ENCODE data around the gene LIPI. TPM values are rescaled to one million over a fixed set of nuclear protein-coding genes. Genes with fewer than 3 reads are reported as not detected.
"Not testable (repeated sequence)": the region's sequence is repeated elsewhere in the genome, so short reads cannot be mapped to it uniquely, and the experiment has no call there.

The LIPI gene
- total RNA-seq, 1 donor from 2014 or later, result not detected

DNA sequence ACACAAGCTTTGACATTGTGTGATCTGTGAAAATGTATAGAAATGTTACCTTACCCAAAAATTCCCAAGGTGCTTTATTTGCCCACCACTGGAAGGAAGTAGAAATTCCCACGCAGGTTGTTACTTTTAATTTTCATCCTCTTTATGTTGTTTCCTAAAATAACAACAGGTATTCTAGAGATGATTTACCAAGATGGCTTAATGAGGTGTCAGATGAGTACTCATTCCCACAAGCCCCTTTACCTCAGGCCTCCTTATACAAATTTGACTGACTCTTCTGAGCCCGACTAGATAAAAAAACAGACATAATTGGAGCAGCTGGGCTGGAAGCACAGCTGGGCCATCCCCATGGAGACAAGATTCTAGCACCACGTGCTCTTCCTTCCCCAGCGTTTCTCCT is 114.6 kb downstream of the LIPI start:
- no peak overlapping the region for H3K4me3 ChIP-seq (ENCODE audit: low read depth, low read length)
- no peaks in the 10 kb centered on the region for H3K27me3 ChIP-seq (ENCODE audit: control insufficient read depth, insufficient read depth, low read length)
- TF ChIP-seq, protein P1, sequence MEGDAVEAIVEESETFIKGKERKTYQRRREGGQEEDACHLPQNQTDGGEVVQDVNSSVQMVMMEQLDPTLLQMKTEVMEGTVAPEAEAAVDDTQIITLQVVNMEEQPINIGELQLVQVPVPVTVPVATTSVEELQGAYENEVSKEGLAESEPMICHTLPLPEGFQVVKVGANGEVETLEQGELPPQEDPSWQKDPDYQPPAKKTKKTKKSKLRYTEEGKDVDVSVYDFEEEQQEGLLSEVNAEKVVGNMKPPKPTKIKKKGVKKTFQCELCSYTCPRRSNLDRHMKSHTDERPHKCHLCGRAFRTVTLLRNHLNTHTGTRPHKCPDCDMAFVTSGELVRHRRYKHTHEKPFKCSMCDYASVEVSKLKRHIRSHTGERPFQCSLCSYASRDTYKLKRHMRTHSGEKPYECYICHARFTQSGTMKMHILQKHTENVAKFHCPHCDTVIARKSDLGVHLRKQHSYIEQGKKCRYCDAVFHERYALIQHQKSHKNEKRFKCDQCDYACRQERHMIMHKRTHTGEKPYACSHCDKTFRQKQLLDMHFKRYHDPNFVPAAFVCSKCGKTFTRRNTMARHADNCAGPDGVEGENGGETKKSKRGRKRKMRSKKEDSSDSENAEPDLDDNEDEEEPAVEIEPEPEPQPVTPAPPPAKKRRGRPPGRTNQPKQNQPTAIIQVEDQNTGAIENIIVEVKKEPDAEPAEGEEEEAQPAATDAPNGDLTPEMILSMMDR (IDR thresholded peaks at IDR 0.05; ENCODE audit: insufficient read depth, low read length, poor library complexity, severe bottlenecking), result no peak
- no peak for DNase-seq (ENCODE audit: low read depth)
- no peaks in the 10 kb centered on the region for H3K36me3 ChIP-seq (ENCODE audit: control insufficient read depth, insufficient read depth, low read length)

DNA sequence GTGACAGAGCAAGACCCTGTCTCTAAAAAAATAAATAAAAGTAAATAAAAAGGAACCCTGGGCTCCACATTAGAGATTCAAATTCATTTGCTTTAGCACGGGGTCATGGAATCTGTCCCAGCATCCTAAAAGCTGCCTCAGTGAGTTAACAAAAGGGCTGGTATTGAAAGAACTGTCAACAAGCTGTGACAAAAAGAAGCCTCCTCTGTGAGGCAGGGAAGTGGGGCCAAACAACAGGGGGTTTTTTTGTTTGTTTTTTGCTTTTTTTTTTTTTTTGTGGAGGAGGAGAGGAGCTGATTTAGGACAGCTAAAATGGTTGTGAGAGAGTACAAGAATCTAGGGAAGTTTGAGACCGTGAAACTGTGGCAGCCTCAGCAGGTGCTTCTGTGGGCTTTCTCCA is 115.7 kb downstream of the LIPI start:
- no peak for DNase-seq (ENCODE audit: low read depth)
- H3K36me3 ChIP-seq (ENCODE audit: control insufficient read depth, insufficient read depth, low read length), result no peaks in the 10 kb centered on the region

DNA sequence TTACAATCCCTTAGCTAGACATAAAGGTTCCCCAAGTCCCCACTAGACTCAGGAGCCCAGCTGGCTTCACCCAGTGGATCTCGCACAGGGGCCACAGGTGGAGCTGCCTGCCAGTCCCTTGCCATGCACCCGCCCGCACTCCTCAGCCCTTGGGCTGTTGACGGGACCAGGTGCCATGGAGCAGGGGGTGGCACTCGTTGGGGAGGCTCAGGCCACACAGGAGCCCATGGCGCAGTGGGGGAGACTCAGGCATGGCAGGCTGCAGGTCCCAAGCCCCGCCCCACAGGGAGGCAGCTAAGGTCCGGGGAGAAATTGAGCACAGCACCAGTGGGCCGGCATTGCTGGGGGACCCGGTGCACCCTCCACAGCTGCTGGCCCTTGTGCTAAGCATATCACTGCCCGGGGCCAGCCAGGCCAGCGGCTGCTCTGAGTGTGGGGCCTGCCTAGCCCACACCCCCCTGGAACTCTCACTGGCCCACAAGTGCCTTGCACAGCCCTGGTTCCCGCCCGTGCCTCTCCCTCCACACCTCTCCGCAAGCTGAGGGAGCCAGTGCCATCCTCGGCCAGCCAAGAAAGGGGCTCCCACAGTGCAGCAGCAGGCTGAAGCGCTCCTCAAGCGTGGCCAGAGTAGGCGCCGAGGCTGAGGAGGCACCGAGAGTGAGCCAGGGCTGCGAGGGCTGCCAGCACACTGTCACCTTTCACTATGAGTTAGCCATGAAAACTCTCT is 117.8 kb downstream of the LIPI start:
- TF ChIP-seq, protein P1 (IDR thresholded peaks at IDR 0.05; ENCODE audit: insufficient read depth, low read length, poor library complexity, severe bottlenecking), result no peak
- DNase-seq (ENCODE audit: low read depth), result no peak
- Histone ChIP-seq H3K27me3 (ENCODE audit: control insufficient read depth, insufficient read depth, low read length) (no peaks in the 10 kb centered on the region), H3K36me3 (ENCODE audit: control insufficient read depth, insufficient read depth, low read length) (no peaks in the 10 kb centered on the region), H3K4me3 (ENCODE audit: low read depth, low read length) (no peak overlapping the region)

More for the DNA sequence above, 115.7 kb downstream of the LIPI start:
- TF ChIP-seq, protein P1 (IDR thresholded peaks at IDR 0.05; ENCODE audit: insufficient read depth, low read length, poor library complexity, severe bottlenecking), result no peak
- no peaks in the 10 kb centered on the region for H3K27me3 ChIP-seq (ENCODE audit: control insufficient read depth, insufficient read depth, low read length)
- no peak overlapping the region for H3K4me3 ChIP-seq (ENCODE audit: low read depth, low read length)

DNA sequence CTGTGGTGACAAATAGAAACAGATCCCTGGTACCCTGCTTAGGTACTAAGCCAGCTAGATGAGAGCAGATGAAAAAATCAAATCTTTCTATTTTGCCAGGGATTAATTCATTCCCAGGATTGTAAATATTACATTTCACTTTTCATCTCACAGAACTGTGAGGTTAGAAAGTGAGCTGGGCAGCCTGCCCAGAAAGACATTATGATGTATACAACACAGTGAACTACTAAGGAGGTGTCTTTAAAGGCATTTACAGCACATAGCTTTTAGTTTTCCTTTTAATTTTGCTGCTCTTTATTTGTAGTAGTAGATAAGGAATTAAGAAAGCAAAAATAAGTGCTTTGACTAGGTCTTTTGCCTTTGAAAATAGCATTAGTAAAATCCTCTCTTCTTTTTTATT is 120.6 kb downstream of the LIPI start:
- H3K36me3 ChIP-seq (ENCODE audit: control insufficient read depth, insufficient read depth, low read length); H3K27me3 ChIP-seq (ENCODE audit: control insufficient read depth, insufficient read depth, low read length); H3K4me3 ChIP-seq (ENCODE audit: low read depth, low read length); DNase-seq (ENCODE audit: low read depth): not testable (repeated sequence)

DNA sequence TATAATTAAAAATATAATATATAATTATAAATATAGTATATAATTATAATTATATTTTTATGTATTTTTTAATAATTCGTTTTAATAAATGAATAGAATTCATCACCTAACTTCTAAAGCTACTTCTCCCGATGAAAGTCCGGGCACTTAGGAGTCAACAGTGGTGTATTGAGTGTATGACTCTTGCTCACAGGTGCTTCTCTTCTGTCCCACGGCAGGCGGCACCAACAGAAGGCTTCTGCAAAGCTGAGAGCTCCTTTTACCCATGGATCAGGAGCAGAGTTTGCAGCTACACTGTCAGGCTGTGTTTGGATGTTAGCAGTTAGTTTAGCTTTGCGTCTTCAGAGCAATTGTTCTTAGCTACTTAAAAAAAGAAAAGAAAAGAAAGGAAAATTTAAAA is 122.4 kb downstream of the LIPI start:
- DNase-seq (ENCODE audit: low read depth), result no peak
- TF ChIP-seq, protein P1 (IDR thresholded peaks at IDR 0.05; ENCODE audit: insufficient read depth, low read length, poor library complexity, severe bottlenecking), result no peak
- Histone ChIP-seq H3K36me3 (ENCODE audit: control insufficient read depth, insufficient read depth, low read length) (no peaks in the 10 kb centered on the region), H3K4me3 (ENCODE audit: low read depth, low read length) (no peak overlapping the region), H3K27me3 (ENCODE audit: control insufficient read depth, insufficient read depth, low read length) (no peaks in the 10 kb centered on the region)

DNA sequence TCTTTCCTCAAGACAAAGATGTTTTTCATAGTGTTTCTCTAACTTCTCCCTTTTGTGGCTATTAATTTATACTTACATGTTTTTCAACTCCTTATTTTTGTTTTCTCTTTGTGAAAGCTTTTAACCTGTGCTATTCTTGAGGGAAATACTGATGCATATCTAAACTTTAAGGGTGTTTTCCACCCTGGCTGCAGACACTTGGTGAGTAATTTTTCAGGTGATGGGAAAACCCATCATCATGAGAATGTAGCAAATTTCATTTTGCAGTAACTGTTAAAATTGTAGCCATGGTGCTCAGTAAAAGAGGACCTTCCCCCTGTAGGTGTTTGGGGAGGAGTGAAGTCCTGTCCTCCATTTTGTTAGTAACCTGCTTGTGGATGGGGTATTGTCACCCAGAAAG is 124.2 kb downstream of the LIPI start:
- TF ChIP-seq, protein P1 (IDR thresholded peaks at IDR 0.05; ENCODE audit: insufficient read depth, low read length, poor library complexity, severe bottlenecking), result no peak
- H3K36me3 ChIP-seq (ENCODE audit: control insufficient read depth, insufficient read depth, low read length), result no peaks in the 10 kb centered on the region
- no peaks in the 10 kb centered on the region for H3K27me3 ChIP-seq (ENCODE audit: control insufficient read depth, insufficient read depth, low read length)
- DNase-seq (ENCODE audit: low read depth), result no peak
- H3K4me3 ChIP-seq (ENCODE audit: low read depth, low read length), result no peak overlapping the region

Measured in kidney epithelial cell (primary cell).